ENCODE results near the gene LARGE2.

GRCh38 chr11:45964911-45965389, 42.5 kb downstream of the LARGE2 start:
- TF ChIP-seq ZFP3 (CRISPR knock-in tag; IDR thresholded peaks at IDR 0.05) = no peak
- TF ChIP-seq RARB (CRISPR knock-in tag; IDR thresholded peaks at IDR 0.05) = no peak
- TF ChIP-seq GLIS3 (CRISPR knock-in tag; IDR thresholded peaks at IDR 0.05) = no peak
- no peak for TF ChIP-seq CSRNP3 (CRISPR knock-in tag; IDR thresholded peaks at IDR 0.05)
- TF ChIP-seq PATZ1 (CRISPR knock-in tag; IDR thresholded peaks at IDR 0.05; ENCODE audit: borderline replicate concordance) = no peak
- TF ChIP-seq ARNTL (CRISPR knock-in tag; IDR thresholded peaks at IDR 0.05; ENCODE audit: borderline replicate concordance, low read depth) = no peak

Measured in SK-N-SH treated with all-trans-retinoic acid at 6 μM for 48 hours (cell line).